ENCODE data around the gene TSSK3.

The TSSK3 gene

DNA sequence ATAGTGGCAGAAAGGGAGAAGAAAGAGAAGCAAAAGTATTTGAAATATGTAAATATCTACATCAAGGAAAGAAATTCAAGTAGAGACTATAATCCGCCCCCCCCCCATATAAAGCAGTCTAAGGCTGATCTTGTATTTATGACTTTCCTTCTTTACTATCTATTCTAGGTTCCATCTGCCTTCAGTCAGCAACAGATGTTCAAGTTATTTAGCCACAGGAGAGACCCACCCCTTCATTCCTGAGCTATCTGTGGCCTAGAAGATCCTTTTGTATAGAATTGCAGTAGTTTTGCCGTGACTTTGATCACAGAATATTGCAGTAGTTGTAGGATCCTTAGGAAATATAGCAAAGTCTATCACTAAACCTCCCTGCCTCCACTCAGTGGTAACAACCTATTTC lies 42.6 kb downstream of the TSSK3 start:
- no peak for DNase-seq

DNA sequence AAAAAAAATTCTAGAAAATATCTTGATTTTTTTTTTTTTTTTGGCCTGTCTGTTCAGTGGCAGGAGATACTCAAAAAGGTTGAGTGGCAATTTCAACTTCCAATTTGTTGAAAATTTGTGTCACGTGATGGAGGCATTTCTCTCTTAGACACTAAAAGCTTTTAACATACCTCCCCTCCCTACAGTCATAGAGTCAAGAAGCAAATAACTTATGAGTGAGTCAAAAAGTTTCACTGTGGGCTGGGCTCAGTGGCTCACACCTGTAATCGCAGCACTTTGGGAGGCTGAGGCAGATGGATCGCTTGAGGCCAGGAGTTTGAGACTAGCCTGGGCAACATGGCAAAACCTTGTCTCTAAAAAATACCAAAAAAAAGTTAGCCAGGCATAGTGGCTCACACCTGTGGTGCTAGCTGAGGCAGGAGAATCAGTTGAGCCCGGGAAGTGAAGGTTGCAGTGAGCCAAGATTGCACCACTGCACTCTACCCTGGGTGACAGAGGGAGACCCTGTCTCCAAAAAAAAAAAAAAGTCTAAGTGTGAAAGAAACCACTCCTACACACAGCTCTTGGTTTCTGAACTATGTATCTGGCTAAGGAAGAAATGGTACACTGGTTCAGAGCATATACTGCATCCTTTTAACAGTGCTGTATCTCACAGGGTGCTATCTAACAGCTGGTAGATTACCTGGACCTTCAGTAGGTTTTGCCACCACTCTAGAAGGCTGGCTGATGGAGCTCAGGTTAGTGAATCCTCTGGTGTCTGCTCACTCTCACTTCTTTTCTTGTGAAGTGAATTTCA lies 43.5 kb downstream of the TSSK3 start:
- DNase-seq: no peak

DNA sequence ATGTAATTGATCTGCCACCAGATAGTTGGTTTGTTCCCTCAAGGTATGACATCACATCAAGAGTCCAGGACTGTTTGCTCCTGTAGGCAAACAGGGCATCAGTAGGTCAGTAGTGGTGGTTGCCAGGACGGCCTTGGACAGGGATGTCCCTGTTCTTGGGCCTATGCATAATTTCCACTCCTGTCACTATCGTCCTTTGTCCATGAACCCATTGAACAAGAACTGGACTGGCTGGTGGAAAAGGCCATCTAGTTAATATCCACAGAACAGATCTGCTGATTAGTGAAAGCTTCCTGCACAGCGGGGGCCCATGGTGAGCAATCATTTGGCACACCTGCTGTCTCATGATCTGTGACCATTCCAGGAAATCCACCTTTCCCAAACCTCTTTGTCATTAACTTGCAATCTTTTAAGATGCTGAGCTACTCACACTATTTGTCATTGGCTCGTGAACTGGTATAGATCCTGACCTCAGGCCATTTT lies 44.3 kb downstream of the TSSK3 start:
- DNase-seq: no peak

DNA sequence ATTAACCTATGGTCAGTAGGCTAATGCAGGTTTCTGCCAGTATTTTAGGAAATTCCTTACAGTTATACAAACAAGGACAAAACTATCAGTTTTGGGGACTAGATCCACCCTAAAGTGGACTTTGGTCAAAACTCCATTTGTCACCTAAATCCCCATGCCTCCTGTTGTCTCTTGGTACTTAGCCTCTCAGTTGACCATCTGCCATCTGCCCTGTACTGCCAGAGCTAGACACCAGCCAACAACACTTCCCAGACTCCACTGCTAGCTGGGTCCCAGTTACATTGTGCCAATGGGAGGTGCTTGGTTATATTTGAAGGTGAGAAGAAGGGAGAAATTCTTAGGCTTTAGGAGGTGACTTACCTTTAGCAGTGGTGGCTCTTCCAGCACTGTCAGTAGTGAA lies 48.9 kb downstream of the TSSK3 start:
- DNase-seq: no peak

DNA sequence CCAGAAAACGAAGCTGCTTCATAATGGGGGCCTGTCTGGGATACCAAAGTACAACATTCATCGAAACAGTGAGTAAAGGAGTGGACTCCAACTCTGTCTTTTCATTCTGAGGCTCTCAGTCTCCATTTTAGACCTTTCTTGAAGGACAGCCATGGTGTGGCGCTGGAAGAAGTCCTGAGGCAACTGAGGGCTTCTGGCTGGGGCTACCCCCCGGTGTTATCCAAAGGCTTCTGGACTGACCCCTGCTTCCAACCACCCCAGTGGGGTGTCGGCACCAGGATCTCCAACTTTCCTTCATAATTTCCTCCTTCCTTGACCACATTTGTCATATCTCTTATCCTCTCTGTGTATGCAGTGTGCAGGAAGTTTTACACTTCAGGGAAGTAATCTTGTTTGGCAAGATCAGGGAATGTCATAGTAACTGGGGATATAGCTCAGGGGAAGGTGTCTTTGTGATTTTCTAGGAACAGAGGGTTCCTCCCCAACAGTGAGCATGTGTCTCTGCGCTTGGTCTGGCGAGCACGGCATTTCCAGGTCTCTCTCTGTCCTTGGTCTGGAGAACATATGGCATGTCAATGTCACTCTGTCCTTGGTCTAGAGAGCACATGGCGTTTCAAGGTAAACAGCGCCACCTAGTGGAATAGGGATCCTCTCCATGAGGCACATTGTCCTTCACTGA lies 51.3 kb downstream of the TSSK3 start:
- DNase-seq: peak; percentile 30 to 87

All from NCI-H526 (cell line).